HG03060 (cell line): ENCODE results near the gene TOMM20.
A peak's percentile ranks its signal among the peaks of the same experiment; 100 is the strongest.
"Not testable (repeated sequence)": the region's sequence is repeated elsewhere in the genome, so short reads cannot be mapped to it uniquely, and the experiment has no call there.

Experiments used
- ATAC-seq: cut with Tn5 transposase; IDR thresholded peaks from one replicate; pipeline ENCODE4 v1.9.1; 2021; ENCODE audit warnings: low read depth, moderate number of reproducible peaks; ENCODE audit not compliant: unreplicated experiment

Gene TOMM20

GRCh38 chr1:235085411-235086117 lies 43.1 kb downstream of the TOMM20 start:
- not testable (repeated sequence) for ATAC-seq

DNA sequence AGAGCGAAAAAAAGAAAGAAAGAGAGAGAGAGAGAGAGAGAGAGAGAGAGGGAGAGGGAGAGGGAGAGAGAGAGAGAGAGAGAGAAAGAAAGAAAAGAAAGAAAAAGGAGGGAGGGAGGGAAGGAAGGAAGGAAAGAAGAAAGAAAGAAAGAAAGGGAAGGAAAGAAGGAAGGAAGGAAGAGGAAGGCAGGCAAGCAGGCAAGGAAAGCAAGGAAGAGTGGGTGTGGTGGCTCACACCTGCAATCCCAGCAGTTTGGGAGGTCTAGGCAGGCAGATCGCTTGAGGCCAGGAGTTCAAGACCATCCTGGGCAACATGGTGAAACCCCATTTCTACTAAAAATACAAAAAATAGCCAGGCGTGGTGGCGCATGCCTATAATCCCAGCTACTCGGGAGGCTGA lies 47.8 kb downstream of the TOMM20 start:
- ATAC-seq = not testable (repeated sequence)

- ATAC-seq = not testable (repeated sequence)
Measured at GRCh38 chr1:235080297-235080657, 48.4 kb downstream of the TOMM20 start.

GRCh38 chr1:235079443-235080296 lies 49.0 kb downstream of the TOMM20 start:
- ATAC-seq = no peak

DNA sequence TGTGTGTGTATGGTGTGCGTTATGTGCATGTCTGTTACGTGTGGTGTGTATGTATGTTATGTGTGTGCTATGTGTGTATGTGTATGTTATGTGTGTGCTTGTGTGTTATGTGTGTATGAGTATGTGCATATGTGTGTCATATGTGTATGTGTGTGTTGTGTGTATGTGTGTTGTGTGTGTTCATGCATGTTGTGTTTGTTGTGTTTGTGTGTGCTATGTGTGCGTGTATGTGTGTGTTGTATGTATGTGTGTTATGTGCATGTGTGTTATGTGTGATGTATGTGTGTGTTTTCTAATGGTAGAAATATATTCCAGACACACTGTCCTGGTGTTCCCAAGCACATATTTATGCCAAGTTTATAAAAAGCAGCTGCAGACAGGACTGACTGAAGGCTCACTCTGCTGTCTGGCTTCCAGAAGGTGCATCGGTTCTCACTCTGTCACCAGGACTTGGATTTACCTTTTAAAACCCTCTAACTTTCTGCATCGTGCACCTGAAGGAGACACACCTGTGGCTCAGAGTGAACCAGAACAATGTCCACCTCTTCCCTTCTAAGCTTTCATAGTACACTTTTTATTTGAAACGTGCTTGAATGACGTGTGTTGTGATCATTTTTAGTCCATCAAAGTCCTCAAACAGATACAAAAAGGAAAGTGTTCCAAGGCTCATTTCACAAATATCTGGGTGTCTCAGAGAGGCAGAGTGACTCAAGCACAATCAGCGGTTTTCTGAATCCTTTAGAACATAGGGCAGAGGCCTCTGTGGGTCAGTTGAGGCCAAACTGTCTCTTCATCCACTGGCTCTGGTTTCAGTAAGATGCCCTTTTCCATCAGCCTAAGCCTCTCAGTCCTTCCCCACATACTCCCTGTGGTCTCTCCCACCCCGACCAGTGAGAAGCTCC lies 49.9 kb downstream of the TOMM20 start:
- no peak for ATAC-seq

DNA sequence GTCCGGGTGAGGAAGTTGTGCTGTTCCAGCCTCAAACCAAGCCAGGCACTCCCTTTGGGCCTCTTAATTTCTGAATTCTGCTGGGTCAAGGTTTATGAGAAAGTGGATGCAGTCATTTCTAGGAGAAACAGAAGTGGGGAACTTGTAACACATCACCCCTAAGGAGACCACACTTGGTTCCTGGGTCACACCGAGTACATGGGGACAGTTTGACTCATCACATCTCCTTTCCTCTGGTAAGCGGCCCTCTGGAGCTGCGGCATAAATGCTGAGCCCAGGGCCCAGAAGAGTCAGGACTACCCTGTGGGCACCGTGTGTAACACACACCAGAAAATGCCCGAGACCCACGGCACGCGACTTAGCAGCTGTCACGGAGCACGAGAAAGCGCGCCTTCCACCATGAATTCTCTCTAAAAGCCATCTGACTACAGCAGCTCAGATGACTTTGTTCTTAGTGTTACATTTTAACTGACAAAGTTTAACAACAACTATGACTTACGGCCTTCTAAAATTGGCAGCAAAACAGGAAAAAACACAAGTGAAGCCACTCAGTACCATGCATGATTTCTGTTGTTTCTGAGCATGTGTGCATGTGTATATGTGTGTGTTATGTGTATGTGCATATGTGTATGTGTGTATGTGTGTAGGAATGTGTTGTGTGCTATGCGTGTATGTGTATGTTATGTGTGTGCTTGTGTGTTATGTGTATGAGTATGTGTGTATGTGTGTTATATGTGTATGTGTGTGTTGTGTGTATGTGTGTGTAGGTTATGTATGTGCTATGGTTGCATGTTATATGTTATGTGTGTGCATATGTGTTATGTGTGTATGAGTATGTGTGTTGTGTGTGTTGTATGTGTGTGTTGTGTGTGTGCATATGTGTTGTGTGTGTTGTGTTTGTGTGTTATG lies 50.8 kb downstream of the TOMM20 start:
- ATAC-seq = peak; percentile 21

DNA sequence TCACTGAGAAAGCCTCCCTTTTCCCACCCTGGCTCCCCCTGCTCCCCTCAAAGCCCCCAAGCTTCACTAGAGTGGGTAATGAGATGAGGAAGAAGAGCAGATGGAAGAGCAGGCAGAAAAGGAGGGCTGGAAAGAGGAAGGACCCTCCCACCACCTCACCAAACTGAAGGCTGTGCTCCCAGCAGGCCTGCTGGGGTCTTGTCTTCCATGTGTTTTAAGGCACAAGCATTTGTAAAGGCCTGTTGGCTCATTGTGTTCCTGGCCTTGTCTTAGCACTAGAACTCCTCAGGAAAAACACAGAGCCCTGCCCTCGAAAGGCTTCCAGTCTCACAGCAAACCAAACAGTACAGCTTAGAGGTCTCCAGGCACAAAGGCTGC lies 51.5 kb downstream of the TOMM20 start:
- ATAC-seq = no peak

DNA sequence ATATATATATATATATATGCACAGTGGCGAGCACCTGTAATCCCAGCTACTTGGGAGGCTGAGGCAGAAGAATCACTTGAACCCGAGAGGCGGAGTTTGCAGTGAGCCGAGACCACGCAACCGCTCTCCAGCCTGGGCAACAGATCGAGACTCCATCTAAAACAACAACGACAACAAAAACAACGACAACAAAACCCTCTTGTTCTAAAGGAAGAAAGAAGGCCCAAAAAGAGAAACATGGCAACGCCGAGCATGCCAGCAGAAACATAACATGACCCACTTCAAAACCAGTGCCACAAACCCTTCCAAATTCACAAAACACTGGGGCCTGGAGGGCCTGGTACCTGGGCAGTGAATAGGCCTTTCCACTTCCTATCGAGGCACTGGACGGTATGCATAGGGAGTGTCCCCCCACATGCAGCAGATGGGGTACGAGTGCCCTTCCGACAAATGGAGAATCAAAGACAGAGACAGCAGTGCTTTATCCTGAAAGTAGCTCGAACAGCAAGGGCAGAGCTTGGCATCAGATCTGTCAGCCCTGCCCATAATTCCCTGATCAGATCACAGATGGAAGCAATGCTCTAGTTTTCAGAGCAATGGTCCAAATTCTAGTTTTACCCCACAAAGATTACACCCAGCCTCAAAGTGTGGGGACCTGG lies 52.0 kb downstream of the TOMM20 start:
- no peak for ATAC-seq

DNA sequence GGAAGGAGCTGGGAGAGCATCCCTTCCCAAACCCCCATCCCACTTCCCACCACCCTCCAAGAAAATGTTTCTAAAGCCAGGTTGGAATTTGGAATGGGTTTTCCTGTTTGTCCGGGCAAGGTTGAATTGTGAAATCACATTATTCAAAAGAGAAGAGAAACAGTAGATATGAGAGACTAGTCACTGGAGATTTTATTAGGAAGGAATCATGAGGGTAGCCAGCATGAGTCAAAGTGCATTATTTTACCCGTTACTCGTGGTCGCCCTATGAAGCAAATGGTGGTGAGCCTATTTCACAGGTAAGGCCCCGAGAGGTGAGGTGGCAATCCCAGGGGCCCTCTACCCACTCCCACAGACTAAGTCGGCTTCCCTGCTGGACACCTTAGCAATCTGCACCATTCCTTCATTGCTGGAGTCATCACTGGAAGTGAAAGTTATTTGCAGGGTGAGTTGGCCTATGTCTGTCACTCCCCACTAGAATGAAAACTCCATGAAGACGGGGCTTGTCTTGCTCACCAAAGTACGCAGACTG lies 52.8 kb downstream of the TOMM20 start:
- no peak for ATAC-seq

DNA sequence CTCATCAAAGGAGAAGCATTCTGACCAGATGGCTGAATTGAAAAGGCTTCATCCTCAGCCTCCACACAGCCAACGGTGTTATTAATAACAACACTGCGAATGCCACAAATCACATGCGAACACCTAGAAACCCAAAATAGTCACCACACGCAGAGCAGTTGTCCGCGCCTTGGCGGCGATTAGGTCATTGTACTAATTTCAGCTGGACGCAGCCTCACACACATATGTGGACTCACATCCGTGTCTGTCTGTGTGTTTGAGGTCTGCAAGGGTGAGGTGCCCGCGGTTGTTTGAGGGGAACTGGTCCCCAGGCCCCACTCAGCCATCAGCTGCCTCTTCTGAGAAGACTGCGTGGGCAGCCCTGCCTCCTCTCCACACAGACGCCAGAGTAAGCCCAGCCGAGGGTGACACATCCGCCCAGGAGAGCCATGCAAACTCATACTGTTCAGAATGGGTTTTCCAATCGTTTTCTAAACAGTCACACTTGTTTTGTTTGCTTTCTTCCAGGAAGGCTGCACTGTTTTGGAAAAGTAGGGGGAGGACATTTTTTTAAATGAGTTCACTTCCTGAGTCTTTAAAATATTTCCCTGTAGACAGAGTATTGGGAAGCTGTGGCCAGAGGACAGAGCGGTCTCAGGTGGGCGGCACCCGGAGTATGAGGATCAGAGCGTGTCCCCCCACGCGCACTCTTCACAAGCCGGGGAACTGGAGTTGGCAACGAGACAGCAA lies 53.4 kb downstream of the TOMM20 start:
- peak; percentile 40 for ATAC-seq

GRCh38 chr1:235074523-235075047 lies 54.1 kb downstream of the TOMM20 start:
- ATAC-seq = peak; percentile 35

DNA sequence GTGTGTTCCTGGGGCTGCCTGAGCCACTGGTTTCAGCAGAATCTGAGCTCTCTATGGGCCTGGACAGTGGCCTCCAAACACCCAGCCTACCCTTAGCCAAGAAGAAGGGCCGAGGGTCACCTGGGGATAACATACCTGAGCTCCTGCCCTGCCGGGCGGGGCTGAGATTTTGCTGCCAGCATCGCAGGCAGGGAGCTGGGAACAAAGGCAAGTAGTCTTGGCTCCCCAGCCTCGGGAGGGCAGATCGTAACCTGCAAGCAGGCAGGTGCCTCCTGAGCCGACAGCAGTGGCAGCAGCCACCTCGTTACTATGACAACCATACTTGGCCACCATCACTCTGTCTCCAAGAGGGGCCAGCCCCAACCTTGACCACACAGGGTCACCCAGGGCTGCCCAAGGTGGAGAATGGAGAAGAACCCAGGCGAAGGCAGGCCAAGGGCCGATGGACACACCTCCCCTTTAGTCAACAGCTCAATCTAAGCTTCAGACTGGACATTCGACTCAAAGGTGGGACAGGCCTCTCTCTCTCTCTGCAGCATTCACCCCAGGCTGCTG lies 54.6 kb downstream of the TOMM20 start:
- no peak for ATAC-seq

GRCh38 chr1:235073331-235073967 lies 55.2 kb downstream of the TOMM20 start:
- ATAC-seq = no peak

DNA sequence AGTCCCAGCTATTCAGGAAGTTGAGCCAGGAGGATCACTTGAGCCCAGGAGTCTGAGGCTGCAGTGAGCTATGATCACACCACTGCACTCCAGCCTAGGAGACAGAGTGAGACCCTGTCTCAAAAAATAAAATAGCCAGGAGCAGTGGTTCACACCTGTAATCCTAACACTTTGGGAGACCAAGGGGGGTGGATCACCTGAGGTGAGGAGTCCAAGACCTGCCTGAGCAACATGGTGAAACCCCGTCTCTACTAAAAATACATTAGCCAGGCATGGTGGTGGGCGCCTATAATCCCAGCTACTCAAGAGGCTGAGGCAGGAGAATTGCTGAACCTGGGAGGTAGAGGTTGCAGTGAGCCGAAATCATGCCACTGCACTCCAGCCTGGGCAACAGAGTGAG lies 56.1 kb downstream of the TOMM20 start:
- not testable (repeated sequence) for ATAC-seq

GRCh38 chr1:235072096-235072495 lies 56.5 kb downstream of the TOMM20 start:
- no peak for ATAC-seq

DNA sequence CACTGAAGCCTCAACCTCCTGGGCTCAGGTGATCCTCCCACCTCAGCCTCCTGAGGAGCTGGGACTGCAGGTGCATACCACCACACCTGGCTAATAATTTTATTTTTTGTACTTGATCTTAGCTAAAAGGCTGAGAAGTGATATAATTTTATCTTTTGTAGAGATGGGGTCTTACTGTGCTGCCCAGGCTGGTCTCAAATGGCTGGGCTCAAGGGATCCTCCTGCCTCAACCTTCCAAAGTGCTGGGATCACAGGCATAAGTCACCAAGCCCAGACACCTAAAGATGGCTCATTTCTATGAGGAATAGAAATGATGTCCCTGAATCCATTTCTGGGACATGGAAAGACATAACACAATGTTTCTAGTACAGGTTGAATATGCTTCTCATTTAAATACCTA lies 57.8 kb downstream of the TOMM20 start:
- no peak for ATAC-seq
